Endodermal cell (in vitro differentiated cells): ENCODE data around the gene LIN28B. TPM values are rescaled to one million over a fixed set of nuclear protein-coding genes. Genes with fewer than 3 reads are reported as not detected.
A peak's percentile ranks its signal among the peaks of the same experiment; 100 is the strongest.
"Not testable (repeated sequence)": the region's sequence is repeated elsewhere in the genome, so short reads cannot be mapped to it uniquely, and the experiment has no call there.

Experiments used
- DNase-seq: peaks from one replicate; pipeline ENCODE4 v3.0.0-alpha.2; 2017
- H3K27ac ChIP-seq: 2 replicates; pipeline ENCODE4 v1.5.1; 2013; ENCODE audit warnings: mild to moderate bottlenecking, low read depth, low read length, moderate library complexity
- H3K27me3 ChIP-seq: 2 replicates; pipeline ENCODE4 v1.6.1; 2013; ENCODE audit warnings: mild to moderate bottlenecking, low read length, moderate library complexity; ENCODE audit not compliant: insufficient read depth, control insufficient read depth, poor library complexity, severe bottlenecking
- H3K36me3 ChIP-seq: 2 replicates; pipeline ENCODE4 v1.7.0; 2013; ENCODE audit warnings: mild to moderate bottlenecking, low read length, moderate library complexity; ENCODE audit not compliant: control insufficient read depth, insufficient read depth
- H3K4me1 ChIP-seq: one replicate; pipeline ENCODE4 v1.7.0; 2013; ENCODE audit warnings: low read length; ENCODE audit not compliant: control insufficient read depth, insufficient read depth
- H3K4me3 ChIP-seq: 2 replicates; pipeline ENCODE4 v1.5.1; 2013; ENCODE audit warnings: mild to moderate bottlenecking, low read length, moderate library complexity
- H3K9ac ChIP-seq: 2 replicates; pipeline ENCODE4 v1.6.1; 2013; ENCODE audit warnings: mild to moderate bottlenecking, low read length, moderate library complexity; ENCODE audit not compliant: poor library complexity, severe bottlenecking; ENCODE audit errors: extremely low read depth
- H3K9me3 ChIP-seq: 2 replicates; pipeline ENCODE4 v1.6.1; 2013; ENCODE audit warnings: mild to moderate bottlenecking, low read length, moderate library complexity; ENCODE audit not compliant: control insufficient read depth
- H3K27ac Mint-ChIP-seq: 2 replicates; pipeline ENCODE4 v1.8.0; 2020; ENCODE audit warnings: mixed read lengths
- H3K27me3 Mint-ChIP-seq: 2 replicates; pipeline ENCODE4 v1.8.0; 2021; ENCODE audit warnings: mild to moderate bottlenecking, mixed read lengths; ENCODE audit not compliant: insufficient read depth
- H3K36me3 Mint-ChIP-seq: 2 replicates; pipeline ENCODE4 v1.8.0; 2020; ENCODE audit warnings: low read depth, mixed read lengths
- H3K4me1 Mint-ChIP-seq: 2 replicates; pipeline ENCODE4 v1.8.0; 2020; ENCODE audit warnings: mixed read lengths
- H3K4me3 Mint-ChIP-seq: 2 replicates; pipeline ENCODE4 v1.8.0; 2020; ENCODE audit warnings: mild to moderate bottlenecking, moderate library complexity, mixed read lengths
- H3K9me3 Mint-ChIP-seq: 2 replicates; pipeline ENCODE4 v1.8.0; 2020; ENCODE audit warnings: mild to moderate bottlenecking, mixed read lengths
- WGBS, 2 experiments: methylation state at CpG; one replicate each; pipeline versions ENCODE4 v1.1.5 to v1.1.7; 2013; ENCODE audit warnings: missing lambda C conversion rate in 2 of 2, mixed read lengths in 1 of 2; ENCODE audit not compliant: insufficient coverage in 1 of 2, insufficient read length in 1 of 2; 5-methylcytosine and 5-hydroxymethylcytosine counted together
- total RNA-seq, 2 donors: library from RNA; stranded (reverse); fragmentation: NEBNext Ultra II Directional in 1 of 2; extraction: Animal tissue kit (Norgen Biotek cat#: 25700) in 1 of 2; gene quantifications; 2 replicates in 1 of 2; 3 replicates in 1 of 2; pipeline ENCODE4 v1.2.1, GENCODE V29; 2021
- TF ChIP-seq, protein P1 (sequence below): fragments of 200-600 bp; sonication (generic); conservative IDR thresholded peaks from 2 replicates; pipeline ENCODE4 v1.5.0; 2021; ENCODE audit warnings: antibody characterized with exemption, mild to moderate bottlenecking

The LIN28B gene
- total RNA-seq, 2 donors from 2014 or later = 65.1 to 65.3 TPM

DNA sequence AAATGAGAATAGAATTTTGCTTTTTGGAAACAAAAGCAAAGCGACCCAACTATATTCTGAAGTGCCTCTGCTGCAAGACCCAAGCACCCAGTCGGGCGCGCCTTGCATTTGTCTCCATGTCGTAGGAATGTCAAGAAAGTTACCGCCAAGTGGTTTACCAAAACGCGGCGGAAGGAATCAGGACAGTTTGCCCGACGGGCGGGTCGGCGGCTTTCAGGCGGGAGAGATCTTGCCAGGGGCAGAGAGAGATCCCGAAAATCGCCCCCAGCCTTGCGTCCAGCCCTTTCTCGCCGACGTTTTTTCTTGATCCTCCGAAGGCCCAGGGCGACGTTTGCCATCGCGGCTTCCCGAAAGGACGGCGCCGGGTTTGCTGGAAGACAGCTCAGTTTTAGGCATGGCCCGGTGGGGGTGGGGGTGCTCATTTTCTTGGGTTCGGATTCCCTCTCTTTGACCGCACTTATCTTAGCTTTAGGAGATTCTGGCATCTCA lies 4.0 kb upstream of the LIN28B start:
- H3K27ac Mint-ChIP-seq = peak overlapping the region; percentile 93

DNA sequence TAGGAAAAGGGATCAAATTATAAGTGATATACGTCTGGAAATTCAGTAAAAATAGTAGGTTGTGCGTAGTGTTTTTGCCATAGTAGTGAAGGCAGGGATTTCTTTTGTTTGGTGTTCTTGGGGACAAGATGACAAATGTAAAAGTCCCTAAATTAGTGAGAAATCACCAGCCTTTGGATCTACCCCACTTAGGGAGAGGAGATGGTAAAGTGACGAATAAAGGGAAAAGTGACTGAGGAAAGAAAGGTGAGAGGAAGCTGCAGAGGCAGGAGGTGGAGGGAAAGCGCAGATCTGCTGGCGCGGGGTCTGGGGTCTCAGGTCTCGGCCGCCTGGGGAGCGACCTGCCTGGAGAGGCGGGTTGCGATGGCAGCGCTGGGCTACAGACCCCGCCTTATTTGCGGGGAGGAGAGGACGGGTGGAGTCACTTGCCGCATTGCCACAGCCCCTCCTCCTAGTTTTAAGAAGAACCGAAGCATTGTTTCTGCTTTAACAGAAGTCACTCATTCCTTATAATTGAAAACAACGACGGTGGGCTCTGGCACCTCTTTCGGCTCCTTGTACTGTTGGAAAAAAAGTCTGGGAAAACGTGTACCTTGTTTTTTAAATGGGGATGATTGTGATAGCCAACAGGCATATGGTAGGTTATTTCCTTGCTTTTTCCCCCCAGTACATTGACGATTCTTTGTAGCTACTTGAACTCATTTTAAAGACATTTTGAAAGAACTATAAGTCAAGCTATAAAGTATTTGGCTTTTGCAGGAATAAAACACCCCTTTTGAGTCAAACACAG lies 3.3 kb upstream of the LIN28B start:
- not testable (repeated sequence) for H3K27me3 Mint-ChIP-seq, H3K9me3 ChIP-seq, H3K36me3 Mint-ChIP-seq, H3K4me1 ChIP-seq, H3K9me3 Mint-ChIP-seq, H3K36me3 ChIP-seq, H3K27me3 ChIP-seq
- peak overlapping the region; percentile 74 for H3K9ac ChIP-seq
- peak overlapping the region; percentile 86 for H3K4me3 Mint-ChIP-seq
- 1 to 5% methylated on average over 4 to 21 of the region's 22 CpGs for WGBS, 2 experiments
- peak overlapping the region; percentile 99 for H3K4me3 ChIP-seq
- DNase-seq = peak; percentile 93
- H3K27ac ChIP-seq = peak overlapping the region; percentile 93
- peak overlapping the region; percentile 93 for H3K27ac Mint-ChIP-seq
- peaks cover 34% of the 10 kb centered on the region for H3K4me1 Mint-ChIP-seq

More for the DNA sequence above, 4.0 kb upstream of the LIN28B start:
- WGBS, 2 experiments = 1 to 2% methylated on average over 20 to 33 of the region's 33 CpGs
- H3K9ac ChIP-seq = peak overlapping the region; percentile 74
- H3K4me1 ChIP-seq = peaks cover 3% of the 10 kb centered on the region
- peak; percentile 93 for DNase-seq
- Mint-ChIP-seq H3K9me3 (no peaks in the 10 kb centered on the region), H3K4me1 (peaks cover 34% of the 10 kb centered on the region), H3K4me3 (peak overlapping the region; percentile 86), H3K27me3 (no peaks in the 10 kb centered on the region), H3K36me3 (no peaks in the 10 kb centered on the region)
- peak overlapping the region; percentile 99 for H3K4me3 ChIP-seq
- TF ChIP-seq, protein P1, sequence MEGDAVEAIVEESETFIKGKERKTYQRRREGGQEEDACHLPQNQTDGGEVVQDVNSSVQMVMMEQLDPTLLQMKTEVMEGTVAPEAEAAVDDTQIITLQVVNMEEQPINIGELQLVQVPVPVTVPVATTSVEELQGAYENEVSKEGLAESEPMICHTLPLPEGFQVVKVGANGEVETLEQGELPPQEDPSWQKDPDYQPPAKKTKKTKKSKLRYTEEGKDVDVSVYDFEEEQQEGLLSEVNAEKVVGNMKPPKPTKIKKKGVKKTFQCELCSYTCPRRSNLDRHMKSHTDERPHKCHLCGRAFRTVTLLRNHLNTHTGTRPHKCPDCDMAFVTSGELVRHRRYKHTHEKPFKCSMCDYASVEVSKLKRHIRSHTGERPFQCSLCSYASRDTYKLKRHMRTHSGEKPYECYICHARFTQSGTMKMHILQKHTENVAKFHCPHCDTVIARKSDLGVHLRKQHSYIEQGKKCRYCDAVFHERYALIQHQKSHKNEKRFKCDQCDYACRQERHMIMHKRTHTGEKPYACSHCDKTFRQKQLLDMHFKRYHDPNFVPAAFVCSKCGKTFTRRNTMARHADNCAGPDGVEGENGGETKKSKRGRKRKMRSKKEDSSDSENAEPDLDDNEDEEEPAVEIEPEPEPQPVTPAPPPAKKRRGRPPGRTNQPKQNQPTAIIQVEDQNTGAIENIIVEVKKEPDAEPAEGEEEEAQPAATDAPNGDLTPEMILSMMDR = no peak
- H3K36me3 ChIP-seq = no peaks in the 10 kb centered on the region
- H3K27me3 ChIP-seq = no peaks in the 10 kb centered on the region
- H3K9me3 ChIP-seq = no peaks in the 10 kb centered on the region
- peak overlapping the region; percentile 93 for H3K27ac ChIP-seq

- H3K4me1 Mint-ChIP-seq = peaks cover 30% of the 10 kb centered on the region
- H3K9me3 Mint-ChIP-seq = no peaks in the 10 kb centered on the region
- peak overlapping the region; percentile 93 for H3K27ac Mint-ChIP-seq
- no peaks in the 10 kb centered on the region for H3K36me3 Mint-ChIP-seq
- H3K4me3 Mint-ChIP-seq = peak overlapping the region; percentile 86
- Histone ChIP-seq H3K9ac (peak overlapping the region; percentile 74), H3K36me3 (no peaks in the 10 kb centered on the region), H3K9me3 (no peaks in the 10 kb centered on the region), H3K4me1 (peaks cover 3% of the 10 kb centered on the region), H3K4me3 (peak overlapping the region; percentile 99), H3K27me3 (no peaks in the 10 kb centered on the region), H3K27ac (peak overlapping the region; percentile 93)
- 4 to 5% methylated on average over 2 to 4 of the region's 4 CpGs for WGBS, 2 experiments
- no peaks in the 10 kb centered on the region for H3K27me3 Mint-ChIP-seq
- TF ChIP-seq, protein P1 = no peak
- DNase-seq = no peak
Measured at GRCh38 chr6:104954190-104954797, 2.6 kb upstream of the LIN28B start.
